Islet of Langerhans (tissue), 1 donor: ENCODE measurements around the gene HOXA7.

Source experiments
- FAIRE-seq: peaks from one replicate; lab custom pipeline; 2011; peaks lifted over from hg19 to GRCh38; lab: Jason Lieb, UNC

The HOXA7 gene

DNA sequence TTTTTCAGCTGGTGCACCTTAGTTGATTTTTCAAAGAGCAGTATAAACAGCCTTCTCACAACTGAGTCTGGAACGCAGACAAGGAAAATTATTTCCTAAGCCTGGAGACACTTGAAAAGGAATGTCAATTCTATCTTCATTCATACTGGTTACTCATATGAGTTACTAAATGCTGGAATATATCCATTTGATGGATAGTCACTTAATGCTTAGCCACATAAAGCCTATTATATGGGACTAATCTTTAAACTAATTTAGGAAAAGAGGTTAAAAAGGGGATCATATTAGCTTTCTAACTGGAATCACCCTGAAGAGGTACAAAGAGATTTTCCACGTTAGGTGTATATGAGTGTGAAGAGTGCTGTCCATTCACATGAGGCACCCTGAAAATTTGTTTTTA lies 24.3 kb downstream of the HOXA7 start:
- FAIRE-seq: no peak

DNA sequence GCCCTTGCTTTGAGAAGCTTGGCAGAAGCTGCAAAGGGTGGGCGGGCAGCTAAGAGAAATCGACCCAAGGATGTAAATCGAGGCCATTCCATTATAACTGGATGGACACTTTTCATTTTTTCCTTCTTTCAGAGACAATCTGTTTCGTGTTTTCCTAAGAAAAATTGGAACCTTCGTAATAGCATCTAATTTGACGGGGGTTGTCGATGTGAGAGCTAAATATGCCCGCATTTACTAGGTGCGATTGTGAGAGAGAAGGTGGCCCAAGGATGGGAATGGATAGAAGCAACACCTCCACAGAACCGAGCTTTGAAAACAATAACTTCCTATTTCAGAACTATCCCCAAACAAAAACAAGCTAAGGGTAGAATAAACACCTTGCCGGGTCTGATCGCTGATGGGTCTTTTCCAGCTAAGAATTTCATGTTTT lies 25.1 kb downstream of the HOXA7 start:
- no peak for FAIRE-seq

DNA sequence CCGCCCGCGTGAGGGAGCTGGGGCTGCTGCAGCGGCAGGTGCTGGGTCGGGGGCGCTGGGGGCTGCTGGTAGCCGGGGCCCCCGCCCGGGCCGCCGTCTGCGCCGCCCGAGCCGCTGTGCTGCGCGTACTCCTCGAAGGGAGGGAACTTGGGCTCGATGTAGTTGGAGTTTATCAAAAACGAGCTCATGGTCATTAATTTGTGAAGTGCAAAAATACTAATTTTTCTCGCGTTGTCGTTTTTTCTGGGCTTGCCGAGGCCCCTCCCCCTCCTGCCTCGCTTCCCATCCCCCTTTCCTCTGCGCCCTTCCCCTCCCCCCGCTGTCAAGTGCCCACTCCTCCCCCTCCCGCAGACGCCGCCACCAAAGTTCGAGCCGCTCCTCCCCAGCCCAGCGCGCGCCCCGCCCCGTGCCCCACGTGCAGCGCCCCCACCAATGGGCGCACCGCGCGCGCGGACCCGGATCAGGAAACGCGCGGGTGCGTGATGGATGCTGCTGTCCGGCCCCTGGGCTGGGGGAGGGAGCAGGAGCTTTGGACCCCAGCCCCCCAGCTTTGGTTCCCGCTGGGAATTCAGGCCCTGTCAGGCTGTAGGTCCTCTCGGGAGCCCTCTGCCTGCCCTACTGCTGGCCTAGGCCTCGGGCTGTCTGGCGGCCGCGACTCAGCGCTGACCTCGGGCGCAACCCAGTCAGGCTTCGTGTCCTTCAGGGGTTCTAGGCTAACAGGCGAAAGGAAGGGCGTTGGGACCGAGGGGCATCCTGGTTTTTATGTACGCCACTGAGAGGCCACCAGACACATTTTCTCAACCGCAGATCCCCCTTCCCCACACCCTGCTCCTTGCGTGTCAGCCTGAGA lies 25.7 kb downstream of the HOXA7 start, which contains the start of gene HOXA4:
HOXA4 (minus strand) TSS at position 218 of the 850 bp plus-strand sequence; CDS start at position 194, 24 bp downstream.
- FAIRE-seq: no peak

DNA sequence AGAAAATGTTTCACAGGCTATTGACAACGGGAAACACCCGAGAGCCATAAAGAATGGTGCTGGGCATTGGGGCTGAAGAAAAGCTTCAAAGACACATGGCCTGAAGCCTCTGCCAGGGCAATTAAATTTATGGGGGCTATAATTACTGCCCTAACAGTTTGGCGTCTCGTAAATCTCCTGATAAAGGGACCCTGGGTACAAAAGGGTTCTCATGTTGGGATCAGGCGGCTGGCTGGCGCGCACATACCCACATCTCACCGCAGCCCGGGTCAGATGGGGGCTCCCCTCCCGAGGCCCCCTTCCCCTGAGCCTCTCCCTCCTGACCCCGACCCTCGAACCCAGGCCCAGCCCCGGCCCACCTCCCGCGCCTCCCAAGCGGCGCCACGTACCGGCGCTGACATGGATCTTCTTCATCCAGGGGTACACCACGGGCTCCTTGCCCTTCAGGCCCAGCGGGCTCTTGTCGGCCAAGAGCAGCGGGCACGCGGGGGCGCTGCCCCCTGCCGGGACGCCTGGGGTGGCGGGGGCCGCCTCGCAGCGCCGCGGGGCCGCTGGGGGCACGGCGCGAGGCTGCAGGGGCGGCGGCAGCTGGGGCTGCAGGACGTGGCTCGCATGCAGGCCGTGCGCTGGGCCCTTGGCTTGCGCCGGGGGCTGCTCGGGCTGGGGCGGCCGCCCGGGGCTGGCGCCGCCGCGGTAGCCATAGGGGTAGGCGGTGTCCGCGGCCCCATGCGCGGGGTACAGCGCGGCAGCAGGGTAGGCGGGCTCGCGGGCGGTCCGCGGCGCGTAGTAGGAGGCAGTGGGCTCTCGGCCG lies 26.5 kb downstream of the HOXA7 start:
- FAIRE-seq: no peak

DNA sequence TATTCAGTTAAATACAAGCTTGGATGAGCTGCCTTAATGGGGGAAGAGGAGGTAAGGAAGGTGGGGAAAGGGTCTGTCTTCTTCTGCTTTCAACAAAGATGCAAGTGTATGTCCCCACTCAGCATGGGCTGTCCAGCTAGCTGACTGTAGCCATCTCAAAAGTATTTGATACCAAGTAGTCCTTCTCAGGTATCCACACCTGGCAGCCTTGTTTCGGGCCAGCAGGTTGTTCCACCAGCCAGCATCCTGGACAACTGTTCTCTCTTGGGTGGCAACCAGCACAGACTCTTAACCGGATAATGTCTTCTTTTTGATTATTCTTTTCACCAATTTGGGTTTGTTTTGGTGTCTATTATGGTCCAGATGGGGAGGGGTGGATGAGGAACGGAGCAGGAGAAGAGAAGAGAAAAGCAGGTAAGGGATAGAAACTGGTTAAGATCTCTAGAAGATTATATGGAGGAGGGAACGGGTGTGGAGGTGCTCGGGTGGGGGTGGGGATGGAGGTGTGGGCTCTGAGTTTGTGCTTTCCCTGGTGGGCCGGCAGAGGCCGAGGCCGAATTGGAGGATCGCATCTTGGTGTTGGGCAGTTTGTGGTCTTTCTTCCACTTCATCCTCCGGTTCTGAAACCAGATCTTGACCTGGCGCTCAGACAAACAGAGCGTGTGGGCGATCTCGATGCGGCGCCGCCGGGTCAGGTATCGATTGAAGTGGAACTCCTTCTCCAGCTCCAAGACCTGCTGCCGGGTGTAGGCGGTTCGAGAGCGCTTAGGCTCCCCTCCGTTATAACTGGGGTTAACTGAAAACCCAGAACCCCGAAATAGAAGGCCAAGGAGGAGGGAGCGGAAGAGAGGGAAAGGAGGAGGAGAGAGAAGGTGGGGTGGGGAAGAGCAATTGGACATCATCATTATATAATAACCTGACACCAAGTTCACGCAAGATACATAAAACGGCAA lies 27.4 kb downstream of the HOXA7 start:
- no peak for FAIRE-seq

DNA sequence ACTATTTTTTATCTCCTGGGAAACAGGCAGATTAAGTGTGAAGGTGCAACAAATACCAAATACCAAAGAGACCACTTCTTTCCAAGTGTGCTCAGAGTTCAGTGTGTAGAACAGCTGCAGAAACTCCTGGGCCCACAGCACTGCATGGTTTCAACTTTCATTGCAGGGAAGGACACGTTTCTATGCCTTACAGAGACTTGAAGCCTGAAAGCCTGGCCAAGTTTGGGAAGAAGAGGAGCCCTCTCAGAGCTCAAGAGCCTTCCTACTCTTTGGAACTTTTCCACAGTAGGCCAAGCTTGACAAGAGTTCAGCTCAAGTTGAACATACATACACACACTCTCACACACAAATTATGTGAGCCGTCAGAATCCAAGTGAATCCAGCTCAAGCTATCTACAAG lies 28.4 kb downstream of the HOXA7 start:
- no peak for FAIRE-seq

DNA sequence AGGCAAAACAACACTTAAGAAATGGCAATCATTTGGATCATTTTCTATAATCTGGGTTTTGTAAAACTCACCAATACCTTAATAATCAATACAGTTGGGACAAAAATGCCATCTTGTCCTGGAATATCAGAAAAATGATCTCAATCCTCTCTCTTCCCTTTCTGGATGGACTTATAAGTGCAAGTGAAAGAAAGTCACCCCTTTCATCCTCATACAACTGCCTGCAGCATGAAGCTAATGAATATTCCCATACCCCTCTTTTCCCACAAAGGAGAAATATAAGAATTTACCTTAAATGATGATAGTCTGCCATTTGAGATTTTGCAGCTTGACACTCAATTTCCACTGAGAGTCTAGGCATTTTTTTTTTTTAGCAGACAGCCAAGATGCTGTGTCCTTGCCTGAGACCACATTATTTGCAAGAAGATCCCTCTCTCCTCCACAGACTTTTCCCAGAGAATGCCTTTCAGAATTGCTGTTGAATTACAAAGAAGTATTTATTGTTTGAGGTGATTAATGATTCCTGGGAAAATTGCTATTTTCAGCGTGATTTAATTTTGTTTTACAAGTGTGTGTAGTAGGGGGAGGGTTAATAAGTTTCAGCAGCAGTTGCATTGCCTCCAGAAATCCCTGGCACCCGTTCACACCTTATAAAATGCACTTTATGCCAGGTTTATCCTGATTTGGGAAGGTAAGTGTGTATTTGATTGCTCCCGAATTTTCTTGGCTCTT lies 29.7 kb downstream of the HOXA7 start:
- FAIRE-seq: no peak

DNA sequence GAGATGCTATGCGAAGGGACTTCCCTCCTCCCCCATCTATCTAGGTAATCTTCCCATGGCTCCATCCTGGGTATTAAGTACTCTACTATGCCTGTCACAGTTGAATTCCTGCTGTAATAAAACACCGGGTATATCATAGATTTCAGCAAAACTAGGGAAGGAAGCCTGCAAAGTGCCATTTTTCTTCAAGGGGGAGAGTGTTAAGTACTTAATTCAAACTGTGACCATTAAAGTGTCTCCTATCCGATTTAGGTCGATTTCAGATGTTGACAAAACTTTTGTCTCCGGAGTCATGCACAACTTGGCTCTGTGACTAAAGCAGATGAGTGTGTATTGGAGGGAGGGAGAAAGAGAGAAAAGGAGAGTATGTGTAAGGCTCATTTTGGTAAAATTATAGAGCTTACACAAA lies 30.5 kb downstream of the HOXA7 start:
- no peak for FAIRE-seq

DNA sequence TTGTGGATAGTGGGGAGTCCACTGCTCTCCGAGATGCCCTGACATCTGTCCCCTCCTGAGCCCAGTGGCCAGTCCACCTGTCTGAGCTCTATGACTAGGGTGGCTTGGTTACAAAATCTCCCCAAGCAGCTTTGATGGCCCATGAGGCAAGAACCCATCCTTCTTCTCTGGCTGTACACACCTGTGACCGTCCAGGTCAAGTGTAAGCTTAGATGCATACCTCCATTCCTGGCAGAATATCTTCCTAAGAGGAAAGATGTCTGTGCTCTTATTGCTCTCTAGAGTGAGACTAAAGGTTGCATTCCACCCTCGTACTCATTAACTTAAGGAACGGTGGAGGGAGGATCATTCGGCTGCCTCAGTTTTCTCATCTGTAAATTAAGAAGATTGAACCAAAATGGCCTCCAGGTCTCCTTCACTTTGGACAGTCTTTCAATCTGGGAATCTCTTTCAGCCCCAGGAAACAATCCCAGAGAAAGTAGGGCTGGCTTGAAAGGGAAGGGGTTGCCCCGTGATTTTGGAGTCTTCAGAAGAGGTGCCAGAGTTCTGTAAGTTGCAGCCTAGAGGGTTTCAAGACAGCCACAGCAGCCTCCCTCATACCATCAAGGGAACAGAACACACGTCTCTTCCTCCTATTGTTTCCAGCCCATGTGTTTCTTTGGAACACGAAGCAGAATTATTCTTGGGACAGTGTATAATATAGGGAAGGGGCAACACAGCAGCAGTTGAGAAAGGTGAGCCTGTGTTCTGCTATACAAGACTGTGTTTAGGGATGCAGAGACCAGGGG lies 31.4 kb downstream of the HOXA7 start:
- FAIRE-seq: no peak

DNA sequence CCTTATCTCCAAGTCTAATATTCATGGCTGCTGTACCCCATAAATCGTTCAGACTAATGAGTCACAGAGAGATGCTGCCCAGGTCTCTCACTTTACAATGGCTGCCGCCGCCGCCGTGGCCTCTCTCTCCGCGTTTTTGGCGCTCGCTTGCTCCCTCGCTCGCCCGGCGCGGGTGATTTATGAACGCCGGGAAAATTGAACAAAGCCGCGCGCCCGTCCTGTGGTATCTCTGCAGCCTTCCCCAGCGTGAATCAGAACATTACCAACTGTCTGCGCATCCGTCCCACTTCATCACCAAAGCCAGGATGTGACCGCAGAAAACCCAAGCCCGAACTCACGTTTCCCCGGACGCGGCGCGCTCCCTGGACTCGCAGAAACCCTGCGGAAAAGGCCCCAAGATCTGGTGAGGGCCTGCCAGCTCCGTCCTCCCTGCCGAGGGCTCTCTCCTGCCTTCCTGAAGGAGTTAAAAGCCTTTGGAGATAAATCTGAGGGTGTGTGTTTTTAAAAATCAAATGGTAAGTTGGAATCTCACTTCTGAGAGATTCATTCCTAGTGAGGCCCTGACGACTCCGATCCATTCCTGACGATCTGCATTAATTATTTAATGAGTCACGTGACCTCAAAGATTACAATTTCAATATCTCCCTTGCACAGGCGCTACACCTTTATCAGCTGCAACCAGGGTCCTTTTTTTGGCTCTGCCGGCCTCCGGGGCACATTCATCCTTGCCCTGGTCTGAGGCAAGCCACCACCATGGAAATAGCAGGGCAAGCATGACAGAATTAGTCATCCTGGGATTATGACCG lies 32.2 kb downstream of the HOXA7 start:
- no peak for FAIRE-seq

DNA sequence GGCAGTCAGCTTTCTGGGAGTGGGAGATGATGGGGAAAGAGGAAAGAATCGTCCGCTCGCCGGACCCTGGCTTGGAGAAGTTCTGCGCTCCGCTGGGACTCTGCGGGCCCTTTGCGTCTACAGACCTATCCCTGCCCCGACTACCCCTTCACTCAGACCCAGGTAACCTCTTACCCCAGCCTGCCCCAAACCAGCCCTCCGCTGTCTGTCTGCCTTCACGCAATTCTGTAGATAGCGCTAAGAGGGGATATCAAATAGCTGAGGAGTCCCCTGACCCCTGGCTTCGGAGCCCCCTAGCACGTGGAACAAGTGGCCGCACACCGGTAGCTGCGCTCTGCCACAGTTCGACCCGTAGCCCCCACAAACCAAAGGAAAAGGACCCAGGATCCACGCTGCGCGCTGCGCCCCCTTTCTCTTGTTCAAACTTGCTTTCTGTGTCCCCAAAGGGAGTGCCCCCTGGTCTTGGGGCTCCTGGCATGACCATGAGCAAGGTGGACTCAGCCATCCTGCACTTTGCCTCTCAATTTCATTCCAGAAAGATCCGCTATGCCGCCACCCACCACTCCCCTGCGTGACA lies 32.9 kb downstream of the HOXA7 start:
- FAIRE-seq: no peak

DNA sequence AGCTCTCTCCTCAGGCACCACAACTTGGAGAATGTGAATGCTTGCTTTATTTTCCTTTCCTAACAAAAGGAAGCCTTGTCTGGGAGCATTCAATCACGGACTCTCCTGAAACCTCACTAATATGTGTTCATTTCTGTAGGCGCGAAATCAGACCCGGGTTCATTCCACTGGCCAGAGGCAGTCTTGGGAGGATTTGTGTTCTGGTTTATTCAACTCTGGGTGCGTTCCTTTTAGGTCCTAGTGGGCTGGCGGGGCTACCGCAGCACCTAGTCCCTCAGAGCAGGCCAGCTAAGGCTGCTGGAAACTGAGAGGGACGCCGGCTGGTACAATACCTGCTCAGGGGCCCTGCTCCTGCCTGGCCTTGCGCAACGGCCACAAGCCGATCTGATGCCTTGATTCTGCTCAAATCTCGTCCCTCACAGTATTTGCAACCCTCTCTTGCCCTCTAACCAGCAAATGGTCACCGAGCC lies 33.4 kb downstream of the HOXA7 start:
- FAIRE-seq: no peak

DNA sequence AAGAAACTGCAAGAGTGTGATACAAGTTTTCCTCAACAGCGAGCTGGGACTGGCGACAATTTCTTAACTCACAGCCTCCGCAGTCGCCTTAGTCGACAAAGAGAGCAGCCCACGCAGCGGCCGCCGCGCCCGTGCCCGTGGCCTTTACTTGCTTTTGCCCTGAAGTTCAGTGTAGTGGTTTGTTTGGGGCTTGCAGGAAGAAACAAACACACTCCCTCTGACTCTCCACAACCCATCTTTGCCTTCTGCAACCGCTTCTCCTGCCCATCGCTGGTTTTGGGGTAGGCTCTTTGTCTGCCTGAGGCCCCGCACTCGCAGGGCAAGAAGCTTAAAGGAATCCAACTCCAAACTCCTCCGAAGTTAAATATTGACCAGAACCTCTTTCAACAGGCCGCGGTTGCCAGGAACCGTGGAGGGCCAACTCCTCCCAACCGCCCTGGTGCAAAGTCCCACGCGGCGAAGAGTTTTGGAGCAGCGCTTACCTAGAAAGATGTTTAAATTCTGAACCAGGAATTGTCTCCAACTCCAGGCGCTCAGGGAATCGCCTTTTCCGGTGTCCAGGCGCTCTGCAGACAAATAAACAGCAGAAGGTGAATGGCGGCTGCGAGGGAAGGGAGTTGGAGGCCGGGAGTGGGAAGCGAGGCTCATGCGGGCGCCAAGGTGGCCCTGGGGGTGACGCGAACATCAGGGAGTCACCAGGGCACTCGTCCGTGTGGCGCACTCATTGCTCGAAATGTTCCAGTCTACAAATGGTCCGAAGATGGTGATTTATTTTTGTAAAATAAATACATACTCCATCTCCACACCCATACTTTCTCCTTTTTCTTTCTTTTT lies 34.2 kb downstream of the HOXA7 start:
- no peak for FAIRE-seq

DNA sequence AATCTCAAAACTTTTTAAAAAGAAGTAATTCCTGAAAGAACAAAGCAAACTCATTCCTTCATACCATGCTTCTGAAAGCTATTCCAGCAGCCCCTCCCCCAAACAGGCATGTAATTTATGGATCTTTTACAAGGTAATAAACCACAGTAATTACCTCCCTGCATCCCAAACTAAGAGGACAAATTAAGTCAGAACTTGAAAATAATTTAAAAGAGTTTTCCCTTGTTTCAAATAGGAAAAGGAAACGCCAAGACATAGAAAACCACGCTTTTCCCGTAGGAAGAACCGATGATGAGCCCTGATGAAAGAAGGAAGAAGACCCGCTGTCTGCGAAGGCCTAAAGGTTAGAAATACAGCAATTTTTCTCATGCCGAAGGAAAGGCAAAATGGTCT lies 34.8 kb downstream of the HOXA7 start:
- FAIRE-seq: no peak

DNA sequence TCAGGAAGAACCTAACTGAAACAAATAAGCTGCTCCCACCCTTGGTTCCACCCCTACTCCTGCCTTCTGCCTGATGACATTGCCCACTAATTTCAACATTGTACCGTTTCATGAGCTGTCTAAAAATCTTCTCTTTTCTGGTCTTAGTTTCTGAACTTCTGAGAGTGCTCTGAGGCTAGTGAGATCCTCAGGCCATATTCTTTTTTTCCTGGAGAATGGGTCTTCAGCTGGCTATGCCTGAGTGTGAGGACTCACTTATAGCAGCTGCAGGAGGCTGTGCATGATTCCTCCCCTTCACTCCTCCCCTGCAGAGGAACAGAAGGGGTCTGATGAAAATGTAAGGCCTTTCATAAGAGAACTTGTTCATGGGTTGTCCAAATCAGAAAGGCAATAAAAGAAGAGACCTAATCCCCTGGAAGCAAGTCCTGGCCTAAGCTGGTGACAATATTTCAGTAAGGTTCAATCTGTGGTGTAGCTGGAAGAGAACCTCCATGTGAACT lies 37.0 kb downstream of the HOXA7 start:
- FAIRE-seq: no peak

DNA sequence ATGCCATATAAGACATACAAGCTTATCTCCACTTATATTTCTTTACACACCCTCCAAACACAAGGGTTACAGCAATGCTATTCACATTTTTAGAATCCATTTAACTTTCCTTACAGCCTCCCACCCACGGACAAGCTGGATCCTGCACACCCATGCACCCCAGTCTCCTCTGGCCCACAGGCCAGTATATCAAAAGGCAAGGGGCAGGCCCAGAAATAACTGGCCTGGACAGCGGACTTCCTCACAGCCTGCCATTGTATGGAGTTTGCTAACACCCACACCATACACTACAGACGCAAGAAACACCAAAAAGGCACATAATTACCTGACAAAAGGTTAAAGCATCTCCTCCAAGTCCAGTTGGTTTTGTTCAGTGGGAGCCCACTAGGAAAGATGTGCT lies 37.9 kb downstream of the HOXA7 start:
- FAIRE-seq: no peak

DNA sequence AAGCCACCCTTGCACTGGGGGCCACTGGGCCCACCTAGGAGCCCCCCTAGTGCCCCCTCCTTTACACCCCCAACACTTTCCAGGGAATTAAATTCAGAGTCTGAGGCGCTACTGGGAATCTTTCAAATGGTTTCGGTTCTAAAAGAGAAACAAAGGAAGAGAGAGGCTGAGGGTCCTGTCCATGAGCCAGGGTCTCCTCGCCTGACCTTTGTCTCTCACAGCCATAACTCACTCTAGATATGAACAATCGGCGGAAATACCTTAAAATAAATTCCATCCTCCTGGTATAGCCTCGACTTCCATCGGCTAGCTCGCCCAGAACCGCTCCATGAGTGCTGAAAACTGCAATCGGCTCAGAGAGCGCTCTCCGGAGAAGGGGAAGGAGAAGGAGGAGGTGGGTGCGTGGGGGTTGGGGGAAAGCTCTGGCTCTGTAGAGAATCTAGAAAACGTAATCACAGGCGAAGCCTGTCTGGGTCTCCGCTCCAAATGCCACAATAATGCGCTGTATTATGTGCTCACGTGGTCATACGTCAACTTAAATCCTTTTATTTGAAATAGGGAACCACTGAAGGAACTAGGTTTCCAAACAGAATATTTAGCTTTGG lies 38.5 kb downstream of the HOXA7 start:
- FAIRE-seq: no peak
